GM23338 (cell line): ENCODE data around the gene EID1. TPM values are rescaled to one million over a fixed set of nuclear protein-coding genes. Genes with fewer than 3 reads are reported as not detected.

ENCODE experiments used
- ATAC-seq: fragments of 200-7000 bp; cut with Tn5 transposase; 3 replicates; pipeline ENCODE4 v1.9.1; 2020
- DNase-seq: peaks from one replicate; pipeline ENCODE4 v3.0.0-alpha.2; 2015; ENCODE audit warnings: low spot score
- H2AFZ ChIP-seq: fragments of 200-600 bp; sonication (generic); 2 replicates; pipeline ENCODE4 v1.8.0; 2016; ENCODE audit warnings: antibody characterized with exemption, mild to moderate bottlenecking, moderate library complexity
- H3F3A ChIP-seq: fragments of 200-600 bp; sonication (generic); replicated peaks from 2 replicates; pipeline ENCODE4 v1.8.0; 2017; ENCODE audit warnings: antibody characterized with exemption, mixed run types, low read depth
- H3K27ac ChIP-seq: fragments of 200-600 bp; sonication (generic); 2 replicates; pipeline ENCODE4 v1.6.1; 2016; ENCODE audit warnings: low read depth
- H3K27me3 ChIP-seq: fragments of 200-600 bp; sonication (generic); 2 replicates; pipeline ENCODE4 v1.8.0; 2016; ENCODE audit warnings: mild to moderate bottlenecking, mixed run types, moderate library complexity; ENCODE audit not compliant: insufficient read depth
- H3K36me3 ChIP-seq: fragments of 200-600 bp; sonication (generic); 2 replicates; pipeline ENCODE4 v1.8.0; 2016; ENCODE audit warnings: mild to moderate bottlenecking; ENCODE audit not compliant: insufficient read depth
- H3K4me1 ChIP-seq: fragments of 200-600 bp; sonication (generic); 2 replicates; pipeline ENCODE4 v1.8.0; 2016; ENCODE audit warnings: mild to moderate bottlenecking, moderate library complexity; ENCODE audit not compliant: insufficient read depth
- H3K4me2 ChIP-seq: fragments of 200-600 bp; sonication (generic); 2 replicates; pipeline ENCODE4 v1.7.1; 2017; ENCODE audit warnings: mixed run types
- H3K4me3 ChIP-seq: fragments of 200-600 bp; sonication (generic); 2 replicates; pipeline ENCODE4 v1.6.1; 2016; ENCODE audit warnings: mixed run types
- H3K79me2 ChIP-seq: fragments of 200-600 bp; sonication (generic); replicated peaks from 2 replicates; pipeline ENCODE4 v1.8.0; 2017; ENCODE audit warnings: mild to moderate bottlenecking; ENCODE audit not compliant: insufficient read depth
- H3K9me2 ChIP-seq: fragments of 200-600 bp; sonication (generic); 2 replicates; pipeline ENCODE4 v1.8.0; 2017; ENCODE audit not compliant: insufficient read depth
- H4K20me1 ChIP-seq: fragments of 200-600 bp; sonication (generic); replicated peaks from 2 replicates; pipeline ENCODE4 v1.8.0; 2017; ENCODE audit warnings: mild to moderate bottlenecking; ENCODE audit not compliant: insufficient read depth
- H3K27ac Mint-ChIP-seq: 2 replicates; pipeline ENCODE4 v1.8.0; 2020; ENCODE audit warnings: inconsistent platforms, mild to moderate bottlenecking, moderate library complexity, mixed read lengths
- H3K27me3 Mint-ChIP-seq: 3 replicates; pipeline ENCODE4 v1.8.0; 2022; ENCODE audit warnings: low read depth, mild to moderate bottlenecking, moderate library complexity, mixed read lengths, inconsistent platforms; ENCODE audit not compliant: insufficient read depth, poor library complexity
- H3K36me3 Mint-ChIP-seq: 3 replicates; pipeline ENCODE4 v1.8.0; 2021; ENCODE audit warnings: low read depth, mild to moderate bottlenecking, inconsistent platforms, moderate library complexity, mixed read lengths
- H3K4me1 Mint-ChIP-seq: 3 replicates; pipeline ENCODE4 v1.8.0; 2020; ENCODE audit warnings: mild to moderate bottlenecking, inconsistent platforms, mixed read lengths
- H3K4me3 Mint-ChIP-seq: 3 replicates; pipeline ENCODE4 v1.8.0; 2021; ENCODE audit warnings: moderate library complexity, mild to moderate bottlenecking, inconsistent platforms, mixed read lengths
- H3K9me3 Mint-ChIP-seq: 3 replicates; pipeline ENCODE4 v1.8.0; 2020; ENCODE audit warnings: moderate library complexity, mild to moderate bottlenecking, inconsistent platforms, mixed read lengths
- CREB1 ChIP-seq: fragments of 250-450 bp; sonication (Bioruptor Pico); IDR thresholded peaks from 2 replicates; pipeline ENCODE4 v1.5.0; 2020; ENCODE audit warnings: low read depth, mild to moderate bottlenecking, moderate library complexity
- EZH2 ChIP-seq: fragments of 200-600 bp; sonication (generic); IDR thresholded peaks from one replicate; pipeline ENCODE4 v1.8.0; 2017; ENCODE audit warnings: antibody characterized with exemption, mild to moderate bottlenecking, low read depth; ENCODE audit not compliant: unreplicated experiment
- EZH2phosphoT487 ChIP-seq: fragments of 200-600 bp; sonication (generic); IDR thresholded peaks from one replicate; pipeline ENCODE4 v1.8.1; 2018; ENCODE audit warnings: antibody characterized with exemption; ENCODE audit not compliant: unreplicated experiment
- NANOG ChIP-seq: IDR thresholded peaks from 2 replicates; pipeline ENCODE4 v1.6.1; 2016; ENCODE audit warnings: antibody characterized with exemption, borderline replicate concordance
- POLR2AphosphoS5 ChIP-seq: IDR thresholded peaks from 2 replicates; pipeline ENCODE4 v1.6.1; 2016; ENCODE audit warnings: antibody characterized with exemption, low read depth
- STAT1 ChIP-seq: IDR thresholded peaks from one replicate; pipeline ENCODE4 v1.6.1; 2016; ENCODE audit warnings: antibody characterized with exemption; ENCODE audit not compliant: unreplicated experiment
- ZNF114 ChIP-seq: fragments of 250-450 bp; sonication (Bioruptor Pico); IDR thresholded peaks from 2 replicates; pipeline ENCODE4 v1.5.0; 2020; ENCODE audit warnings: mild to moderate bottlenecking, moderate library complexity
- ZNF331 ChIP-seq: fragments of 250-450 bp; sonication (Bioruptor Pico); IDR thresholded peaks from 2 replicates; pipeline ENCODE4 v1.5.0; 2020; ENCODE audit warnings: low read depth, mild to moderate bottlenecking, moderate library complexity
- polyA plus RNA-seq: library from polyadenylated mRNA; unstranded; fragments of >200 nt; fragmentation: Nextera tagmentation; extraction: Ambion mirVana; gene quantifications from 2 replicates; pipeline ENCODE4 v1.2.1, GENCODE V29; 2016
- total RNA-seq: library from RNA; depleted of rRNA; stranded (reverse); fragments of >200 nt; shearing (Covaris generic); gene quantifications from 2 replicates; pipeline ENCODE4 v1.2.3, GENCODE V29; 2014
- TF ChIP-seq, protein P1 (sequence below): fragments of 250-450 bp; sonication (Bioruptor Pico); IDR thresholded peaks from 2 replicates; pipeline ENCODE4 v1.5.0; 2020; ENCODE audit warnings: mild to moderate bottlenecking, moderate library complexity
- TF ChIP-seq, protein P2 (sequence below): IDR thresholded peaks from 2 replicates; pipeline ENCODE4 v1.6.1; 2016; ENCODE audit warnings: antibody characterized with exemption

EID1 gene
- total and polyA plus RNA-seq, 2 experiments from 2014 or later: 113 to 324 TPM

DNA sequence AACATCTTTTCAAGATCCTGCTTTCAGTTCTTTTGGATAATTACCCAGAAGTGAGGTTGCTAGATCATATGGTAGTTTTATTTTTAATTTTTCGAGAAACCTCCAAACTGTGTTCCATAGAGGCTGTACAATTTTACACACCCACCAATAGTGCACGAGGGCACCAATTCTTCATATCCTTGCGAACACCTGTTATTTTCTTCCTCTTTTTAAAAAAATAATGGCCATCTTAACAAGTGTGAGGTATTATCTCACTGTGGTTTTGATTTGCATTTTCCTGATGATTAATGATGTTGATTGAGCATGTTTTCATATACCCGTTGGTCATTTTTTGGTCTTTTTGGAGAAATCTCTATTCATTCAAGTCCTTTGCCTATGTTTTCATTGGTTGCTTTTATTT lies 49.5 kb upstream of the EID1 start (continued):
- TF ChIP-seq, protein P1, sequence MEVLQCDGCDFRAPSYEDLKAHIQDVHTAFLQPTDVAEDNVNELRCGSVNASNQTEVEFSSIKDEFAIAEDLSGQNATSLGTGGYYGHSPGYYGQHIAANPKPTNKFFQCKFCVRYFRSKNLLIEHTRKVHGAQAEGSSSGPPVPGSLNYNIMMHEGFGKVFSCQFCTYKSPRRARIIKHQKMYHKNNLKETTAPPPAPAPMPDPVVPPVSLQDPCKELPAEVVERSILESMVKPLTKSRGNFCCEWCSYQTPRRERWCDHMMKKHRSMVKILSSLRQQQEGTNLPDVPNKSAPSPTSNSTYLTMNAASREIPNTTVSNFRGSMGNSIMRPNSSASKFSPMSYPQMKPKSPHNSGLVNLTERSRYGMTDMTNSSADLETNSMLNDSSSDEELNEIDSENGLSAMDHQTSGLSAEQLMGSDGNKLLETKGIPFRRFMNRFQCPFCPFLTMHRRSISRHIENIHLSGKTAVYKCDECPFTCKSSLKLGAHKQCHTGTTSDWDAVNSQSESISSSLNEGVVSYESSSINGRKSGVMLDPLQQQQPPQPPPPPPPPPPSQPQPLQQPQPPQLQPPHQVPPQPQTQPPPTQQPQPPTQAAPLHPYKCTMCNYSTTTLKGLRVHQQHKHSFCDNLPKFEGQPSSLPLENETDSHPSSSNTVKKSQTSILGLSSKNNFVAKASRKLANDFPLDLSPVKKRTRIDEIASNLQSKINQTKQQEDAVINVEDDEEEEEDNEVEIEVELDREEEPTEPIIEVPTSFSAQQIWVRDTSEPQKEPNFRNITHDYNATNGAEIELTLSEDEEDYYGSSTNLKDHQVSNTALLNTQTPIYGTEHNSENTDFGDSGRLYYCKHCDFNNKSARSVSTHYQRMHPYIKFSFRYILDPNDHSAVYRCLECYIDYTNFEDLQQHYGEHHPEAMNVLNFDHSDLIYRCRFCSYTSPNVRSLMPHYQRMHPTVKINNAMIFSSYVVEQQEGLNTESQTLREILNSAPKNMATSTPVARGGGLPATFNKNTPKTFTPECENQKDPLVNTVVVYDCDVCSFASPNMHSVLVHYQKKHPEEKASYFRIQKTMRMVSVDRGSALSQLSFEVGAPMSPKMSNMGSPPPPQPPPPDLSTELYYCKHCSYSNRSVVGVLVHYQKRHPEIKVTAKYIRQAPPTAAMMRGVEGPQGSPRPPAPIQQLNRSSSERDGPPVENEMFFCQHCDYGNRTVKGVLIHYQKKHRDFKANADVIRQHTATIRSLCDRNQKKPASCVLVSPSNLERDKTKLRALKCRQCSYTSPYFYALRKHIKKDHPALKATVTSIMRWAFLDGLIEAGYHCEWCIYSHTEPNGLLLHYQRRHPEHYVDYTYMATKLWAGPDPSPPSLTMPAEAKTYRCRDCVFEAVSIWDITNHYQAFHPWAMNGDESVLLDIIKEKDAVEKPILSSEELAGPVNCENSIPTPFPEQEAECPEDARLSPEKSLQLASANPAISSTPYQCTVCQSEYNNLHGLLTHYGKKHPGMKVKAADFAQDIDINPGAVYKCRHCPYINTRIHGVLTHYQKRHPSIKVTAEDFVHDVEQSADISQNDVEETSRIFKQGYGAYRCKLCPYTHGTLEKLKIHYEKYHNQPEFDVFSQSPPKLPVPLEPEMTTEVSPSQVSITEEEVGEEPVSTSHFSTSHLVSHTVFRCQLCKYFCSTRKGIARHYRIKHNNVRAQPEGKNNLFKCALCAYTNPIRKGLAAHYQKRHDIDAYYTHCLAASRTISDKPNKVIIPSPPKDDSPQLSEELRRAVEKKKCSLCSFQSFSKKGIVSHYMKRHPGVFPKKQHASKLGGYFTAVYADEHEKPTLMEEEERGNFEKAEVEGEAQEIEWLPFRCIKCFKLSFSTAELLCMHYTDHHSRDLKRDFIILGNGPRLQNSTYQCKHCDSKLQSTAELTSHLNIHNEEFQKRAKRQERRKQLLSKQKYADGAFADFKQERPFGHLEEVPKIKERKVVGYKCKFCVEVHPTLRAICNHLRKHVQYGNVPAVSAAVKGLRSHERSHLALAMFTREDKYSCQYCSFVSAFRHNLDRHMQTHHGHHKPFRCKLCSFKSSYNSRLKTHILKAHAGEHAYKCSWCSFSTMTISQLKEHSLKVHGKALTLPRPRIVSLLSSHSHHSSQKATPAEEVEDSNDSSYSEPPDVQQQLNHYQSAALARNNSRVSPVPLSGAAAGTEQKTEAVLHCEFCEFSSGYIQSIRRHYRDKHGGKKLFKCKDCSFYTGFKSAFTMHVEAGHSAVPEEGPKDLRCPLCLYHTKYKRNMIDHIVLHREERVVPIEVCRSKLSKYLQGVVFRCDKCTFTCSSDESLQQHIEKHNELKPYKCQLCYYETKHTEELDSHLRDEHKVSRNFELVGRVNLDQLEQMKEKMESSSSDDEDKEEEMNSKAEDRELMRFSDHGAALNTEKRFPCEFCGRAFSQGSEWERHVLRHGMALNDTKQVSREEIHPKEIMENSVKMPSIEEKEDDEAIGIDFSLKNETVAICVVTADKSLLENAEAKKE (CRISPR knock-in tag): no peak
- TF ChIP-seq POLR2AphosphoS5: no peak
- no peak for TF ChIP-seq ZNF114

DNA sequence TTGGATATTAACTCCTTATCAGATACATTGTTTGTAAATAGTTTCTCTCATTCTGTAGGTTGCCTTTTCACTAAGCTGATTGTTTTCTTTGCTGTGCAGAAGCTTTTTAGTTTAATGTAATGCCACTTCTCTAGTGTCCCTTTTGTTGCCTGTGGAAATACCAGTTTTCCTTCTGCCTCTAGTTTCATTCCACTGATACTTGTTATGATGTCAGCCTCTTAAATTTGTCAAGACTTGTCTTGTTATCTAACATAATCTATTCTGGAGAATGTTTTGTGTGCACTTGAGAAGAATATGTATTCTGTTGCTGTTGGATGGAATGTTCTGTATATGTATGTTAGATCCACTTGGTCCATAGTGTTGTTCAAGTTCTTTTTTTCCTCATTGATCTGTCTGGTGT lies 49.0 kb upstream of the EID1 start:
- Mint-ChIP-seq H3K4me1 (no peaks in the 10 kb centered on the region; the same call in 1 of the 3 replicates), H3K27me3 (no peaks in the 10 kb centered on the region), H3K9me3 (no peaks in the 10 kb centered on the region), H3K27ac (no peak overlapping the region), H3K4me3 (no peak overlapping the region), H3K36me3 (no peaks in the 10 kb centered on the region)
- Histone ChIP-seq H2AFZ (no peak overlapping the region), H4K20me1 (no peaks in the 10 kb centered on the region), H3K4me3 (no peak overlapping the region), H3F3A (no peaks in the 10 kb centered on the region), H3K4me2 (no peak overlapping the region), H3K27ac (no peak overlapping the region), H3K9me2 (no peaks in the 10 kb centered on the region; the same call in 1 of the 2 replicates), H3K4me1 (no peaks in the 10 kb centered on the region), H3K36me3 (no peaks in the 10 kb centered on the region), H3K27me3 (no peaks in the 10 kb centered on the region), H3K79me2 (no peaks in the 10 kb centered on the region)
- DNase-seq: no peak
- no peak for ATAC-seq
- no peak for TF ChIP-seq CREB1 (CRISPR knock-in tag)
- TF ChIP-seq, protein P2, sequence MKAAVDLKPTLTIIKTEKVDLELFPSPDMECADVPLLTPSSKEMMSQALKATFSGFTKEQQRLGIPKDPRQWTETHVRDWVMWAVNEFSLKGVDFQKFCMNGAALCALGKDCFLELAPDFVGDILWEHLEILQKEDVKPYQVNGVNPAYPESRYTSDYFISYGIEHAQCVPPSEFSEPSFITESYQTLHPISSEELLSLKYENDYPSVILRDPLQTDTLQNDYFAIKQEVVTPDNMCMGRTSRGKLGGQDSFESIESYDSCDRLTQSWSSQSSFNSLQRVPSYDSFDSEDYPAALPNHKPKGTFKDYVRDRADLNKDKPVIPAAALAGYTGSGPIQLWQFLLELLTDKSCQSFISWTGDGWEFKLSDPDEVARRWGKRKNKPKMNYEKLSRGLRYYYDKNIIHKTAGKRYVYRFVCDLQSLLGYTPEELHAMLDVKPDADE: no peak
- TF ChIP-seq, protein P1 (CRISPR knock-in tag): no peak
- TF ChIP-seq EZH2phosphoT487: no peak
- TF ChIP-seq ZNF331 (CRISPR knock-in tag): no peak
- no peak for TF ChIP-seq STAT1
- no peak for TF ChIP-seq NANOG
- no peak for TF ChIP-seq ZNF114
- no peak for TF ChIP-seq EZH2
- TF ChIP-seq POLR2AphosphoS5: no peak
